Right atrium auricular region (tissue), 2 donors: ENCODE results near the gene CSRP1. TPM values are rescaled to one million over a fixed set of nuclear protein-coding genes. Genes with fewer than 3 reads are reported as not detected.

ENCODE experiments used
- DNase-seq: peaks from one replicate; pipeline ENCODE4 v3.0.0-alpha.2; 2019; ENCODE audit warnings: low spot score
- H3K27ac ChIP-seq, 2 donors: fragments of 200-600 bp; sonication (generic); 1 replicate in 1 of 2; 2 replicates in 1 of 2; pipeline ENCODE4 v1.5.1; 2016 to 2019
- H3K27me3 ChIP-seq, 2 donors: fragments of 200-600 bp; sonication (generic); one replicate each; pipeline versions ENCODE4 v1.5.1 to v1.6.0; 2017 to 2019
- H3K36me3 ChIP-seq: fragments of 200-600 bp; sonication (generic); one replicate; pipeline ENCODE4 v1.5.1; 2016
- H3K4me1 ChIP-seq, 2 donors: fragments of 200-600 bp; sonication (generic); one replicate each; pipeline versions ENCODE4 v1.5.1 to v1.6.0; 2017 to 2019
- H3K4me3 ChIP-seq, 2 donors: fragments of 200-600 bp; sonication (generic); 1 replicate in 1 of 2; 2 replicates in 1 of 2; pipeline ENCODE4 v1.5.1; 2017 to 2019; ENCODE audit warnings: mild to moderate bottlenecking in 1 of 2, moderate library complexity in 1 of 2
- H3K9me3 ChIP-seq, 2 donors: fragments of 200-600 bp; sonication (generic); one replicate each; pipeline ENCODE4 v1.5.1; 2019
- total RNA-seq, 2 donors: library from RNA; depleted of rRNA; stranded (reverse); fragments of >200 nt; gene quantifications; one replicate each; pipeline ENCODE4 v1.1.0, GENCODE V29; 2016
- TF ChIP-seq, protein P1 (sequence below), 2 donors: fragments of 200-600 bp; sonication (generic); IDR thresholded peaks; one replicate each; pipeline ENCODE4 v1.5.1; 2019; ENCODE audit warnings: antibody characterized with exemption in 2 of 2

Gene CSRP1
- total RNA-seq, 2 donors from 2014 or later, result 138 to 719 TPM

DNA sequence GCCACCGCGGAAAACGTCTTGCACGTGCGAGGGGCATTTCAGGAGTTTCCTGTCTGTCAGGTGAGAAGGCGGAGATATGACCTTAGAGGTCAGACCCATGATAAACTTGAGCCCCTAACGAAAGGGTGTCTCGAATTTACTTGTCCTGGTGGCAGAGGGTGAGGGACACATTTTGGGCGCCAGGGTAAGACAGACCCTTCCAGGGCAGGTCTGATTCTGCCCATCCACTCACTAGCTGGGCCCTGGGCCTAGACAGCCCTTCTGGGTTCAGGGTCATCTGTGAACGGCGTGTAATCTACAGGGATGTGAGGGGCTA, 395 bp upstream of the CSRP1 start:
- H3K36me3 ChIP-seq, result no peaks in the 10 kb centered on the region
- peak overlapping the region; percentile 92 to 93 for H3K27ac ChIP-seq
- peaks cover 0 to 66% of the 10 kb centered on the region in 2 donors for H3K4me1 ChIP-seq
- H3K4me3 ChIP-seq, result peak overlapping the region; percentile 65 to 88
- H3K27me3 ChIP-seq, result no peaks in the 10 kb centered on the region
- TF ChIP-seq, protein P1, sequence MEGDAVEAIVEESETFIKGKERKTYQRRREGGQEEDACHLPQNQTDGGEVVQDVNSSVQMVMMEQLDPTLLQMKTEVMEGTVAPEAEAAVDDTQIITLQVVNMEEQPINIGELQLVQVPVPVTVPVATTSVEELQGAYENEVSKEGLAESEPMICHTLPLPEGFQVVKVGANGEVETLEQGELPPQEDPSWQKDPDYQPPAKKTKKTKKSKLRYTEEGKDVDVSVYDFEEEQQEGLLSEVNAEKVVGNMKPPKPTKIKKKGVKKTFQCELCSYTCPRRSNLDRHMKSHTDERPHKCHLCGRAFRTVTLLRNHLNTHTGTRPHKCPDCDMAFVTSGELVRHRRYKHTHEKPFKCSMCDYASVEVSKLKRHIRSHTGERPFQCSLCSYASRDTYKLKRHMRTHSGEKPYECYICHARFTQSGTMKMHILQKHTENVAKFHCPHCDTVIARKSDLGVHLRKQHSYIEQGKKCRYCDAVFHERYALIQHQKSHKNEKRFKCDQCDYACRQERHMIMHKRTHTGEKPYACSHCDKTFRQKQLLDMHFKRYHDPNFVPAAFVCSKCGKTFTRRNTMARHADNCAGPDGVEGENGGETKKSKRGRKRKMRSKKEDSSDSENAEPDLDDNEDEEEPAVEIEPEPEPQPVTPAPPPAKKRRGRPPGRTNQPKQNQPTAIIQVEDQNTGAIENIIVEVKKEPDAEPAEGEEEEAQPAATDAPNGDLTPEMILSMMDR (IDR thresholded peaks at IDR 0.05), result no peak
- no peak for DNase-seq
- H3K9me3 ChIP-seq, result no peaks in the 10 kb centered on the region

DNA sequence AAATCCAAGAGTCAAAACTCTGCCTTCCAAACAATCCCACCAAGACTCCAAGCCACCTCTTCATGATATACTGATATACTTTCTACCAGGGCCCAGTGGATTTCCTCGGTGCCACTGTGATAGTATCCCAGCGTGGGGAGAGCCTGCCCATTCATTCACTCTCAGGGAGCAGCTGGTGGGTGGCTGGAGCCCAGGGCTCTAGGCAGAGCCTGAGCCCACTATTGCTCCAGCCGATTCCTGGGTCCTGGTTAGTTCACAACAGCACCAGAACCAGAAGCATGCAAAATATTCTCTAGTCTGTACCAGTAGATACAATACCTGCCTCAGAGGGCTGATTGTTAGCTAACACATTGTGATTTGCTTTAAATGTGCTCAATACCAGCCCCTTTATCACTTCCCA, 831 bp downstream of the CSRP1 start:
- no peaks in the 10 kb centered on the region for H3K27me3 ChIP-seq
- peak overlapping the region; percentile 65 to 88 for H3K4me3 ChIP-seq
- H3K4me1 ChIP-seq, result peaks cover 0 to 66% of the 10 kb centered on the region in 2 donors
- DNase-seq, result no peak
- peak overlapping the region; percentile 92 to 93 for H3K27ac ChIP-seq
- TF ChIP-seq, protein P1 (IDR thresholded peaks at IDR 0.05), result no peak
- H3K9me3 ChIP-seq, result no peaks in the 10 kb centered on the region
- H3K36me3 ChIP-seq, result no peaks in the 10 kb centered on the region

DNA sequence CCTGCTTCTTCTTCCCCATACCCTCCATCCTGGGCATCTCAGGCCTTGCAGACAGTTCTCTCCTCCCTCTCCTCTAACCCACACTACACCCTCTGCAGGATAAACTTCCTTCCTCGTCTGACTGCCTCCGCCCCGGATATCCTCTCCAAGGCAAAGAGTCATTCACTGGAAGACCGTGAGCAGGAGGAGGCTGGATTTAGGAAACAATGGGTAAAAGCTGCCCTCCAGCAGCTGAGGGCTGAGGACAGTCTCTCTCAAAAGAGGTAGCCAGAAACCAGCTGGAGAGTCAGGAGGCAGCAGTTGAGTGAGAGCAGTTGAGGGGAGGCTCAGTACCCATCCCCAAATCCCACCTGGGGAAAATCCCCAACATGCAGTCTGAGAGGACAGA, 1.4 kb downstream of the CSRP1 start:
- no peak for DNase-seq
- H3K4me1 ChIP-seq, result peaks cover 0 to 72% of the 10 kb centered on the region in 2 donors
- H3K36me3 ChIP-seq, result no peaks in the 10 kb centered on the region
- peak overlapping the region; percentile 92 to 93 for H3K27ac ChIP-seq
- TF ChIP-seq, protein P1 (IDR thresholded peaks at IDR 0.05), result no peak
- peak overlapping the region; percentile 65 to 88 for H3K4me3 ChIP-seq
- no peaks in the 10 kb centered on the region for H3K27me3 ChIP-seq
- H3K9me3 ChIP-seq, result no peaks in the 10 kb centered on the region

GRCh38 chr1:201504799-201505502, 2.0 kb downstream of the CSRP1 start:
- no peaks in the 10 kb centered on the region for H3K9me3 ChIP-seq
- H3K4me1 ChIP-seq, result peaks cover 0 to 78% of the 10 kb centered on the region in 2 donors

GRCh38 chr1:201504179-201504631, 2.7 kb downstream of the CSRP1 start:
- Histone ChIP-seq H3K4me1 (peaks cover 0 to 85% of the 10 kb centered on the region in 2 donors), H3K9me3 (no peaks in the 10 kb centered on the region), H3K36me3 (no peaks in the 10 kb centered on the region), H3K27ac (peak overlapping the region; percentile 92 to 93), H3K4me3 (peak overlapping the region; percentile 11 to 88), H3K27me3 (no peaks in the 10 kb centered on the region)
- TF ChIP-seq, protein P1 (IDR thresholded peaks at IDR 0.05), result no peak
- no peak for DNase-seq

More at GRCh38 chr1:201504799-201505502, 2.0 kb downstream of the CSRP1 start:
- Histone ChIP-seq H3K27ac (peak overlapping the region; percentile 92 to 93), H3K27me3 (no peaks in the 10 kb centered on the region), H3K4me3 (peak overlapping the region; percentile 65 to 88), H3K36me3 (no peaks in the 10 kb centered on the region)
- no peak for DNase-seq
- TF ChIP-seq, protein P1 (IDR thresholded peaks at IDR 0.05), result no peak
